RPMI8226 (cell line): ENCODE data around the gene PCDH8.
"Not testable (repeated sequence)": the region's sequence is repeated elsewhere in the genome, so short reads cannot be mapped to it uniquely, and the experiment has no call there.

Experiments used
- DNase-seq: peaks from one replicate; pipeline ENCODE4 v3.0.0-alpha.2; 2015

Gene PCDH8

GRCh38 chr13:52850072-52850395 is 1.6 kb upstream of the PCDH8 start:
- DNase-seq, result no peak

GRCh38 chr13:52849291-52850071 is 1.0 kb upstream of the PCDH8 start:
- DNase-seq, result no peak

GRCh38 chr13:52847682-52848432 is 583 bp downstream of the PCDH8 start:
- DNase-seq, result no peak

- no peak for DNase-seq
Observed at GRCh38 chr13:52847322-52847681, 1.1 kb downstream of the PCDH8 start.

GRCh38 chr13:52846567-52847321 is 1.7 kb downstream of the PCDH8 start:
- DNase-seq, result no peak

- DNase-seq, result no peak
Observed at GRCh38 chr13:52845766-52846566, 2.5 kb downstream of the PCDH8 start.

- DNase-seq, result no peak
Observed at GRCh38 chr13:52845334-52845761, 3.1 kb downstream of the PCDH8 start.

GRCh38 chr13:52844836-52845235 is 3.6 kb downstream of the PCDH8 start:
- no peak for DNase-seq

- DNase-seq, result no peak
Observed at GRCh38 chr13:52842441-52842840, 6.0 kb downstream of the PCDH8 start.

GRCh38 chr13:52840066-52840465 is 8.4 kb downstream of the PCDH8 start:
- no peak for DNase-seq

GRCh38 chr13:52838433-52839107 is 9.9 kb downstream of the PCDH8 start:
- DNase-seq, result no peak

- DNase-seq, result no peak
Observed at GRCh38 chr13:52837850-52838249, 10.6 kb downstream of the PCDH8 start.

- DNase-seq, result no peak
Observed at GRCh38 chr13:52835071-52835839, 13.2 kb downstream of the PCDH8 start.

- no peak for DNase-seq
Observed at GRCh38 chr13:52833296-52833875, 15.1 kb downstream of the PCDH8 start.

GRCh38 chr13:52832313-52832712 is 16.1 kb downstream of the PCDH8 start:
- DNase-seq, result peak; percentile 9

GRCh38 chr13:52830946-52831345 is 17.5 kb downstream of the PCDH8 start:
- no peak for DNase-seq

GRCh38 chr13:52827839-52828238 is 20.6 kb downstream of the PCDH8 start:
- DNase-seq, result no peak

GRCh38 chr13:52817886-52818285 is 30.6 kb downstream of the PCDH8 start:
- not testable (repeated sequence) for DNase-seq

- no peak for DNase-seq
Observed at GRCh38 chr13:52815330-52815729, 33.1 kb downstream of the PCDH8 start.

- no peak for DNase-seq
Observed at GRCh38 chr13:52812941-52813340, 35.5 kb downstream of the PCDH8 start.

- DNase-seq, result no peak
Observed at GRCh38 chr13:52811841-52812240, 36.6 kb downstream of the PCDH8 start.
